Ramos (cell line): ENCODE results near the gene TKFC.

ENCODE experiments used
- in situ Hi-C: fragments of 300-500 bp; cut with MboI; formaldehyde crosslinking; loops from one replicate; pipeline ENCODE4 v1.14.3; 2022; ENCODE audit warnings: low sequenced_read_pairs; ENCODE audit not compliant: unreplicated experiment

The TKFC gene

GRCh38 chr11:61332797-61333549, at the start of gene TKFC, which contains the start of gene DDB1:
Gene TKFC, plus strand, starts transcription at chr11:61333228. Its CDS starts 1,501 bp downstream, at chr11:61334729.
Gene DDB1, minus strand, starts transcription at chr11:61333105. Its CDS starts 137 bp downstream, at chr11:61332968.
- in situ Hi-C loops: no loop called here

GRCh38 chr11:61283613-61284012, 49.4 kb upstream of the TKFC start:
- in situ Hi-C loops: no loop called here

GRCh38 chr11:61287338-61287977, 45.6 kb upstream of the TKFC start:
- in situ Hi-C loops: no loop called here

GRCh38 chr11:61290905-61291690, 41.9 kb upstream of the TKFC start:
- in situ Hi-C loops: no loop called here

GRCh38 chr11:61292356-61292755, 40.7 kb upstream of the TKFC start:
- in situ Hi-C loops: no loop called here

- in situ Hi-C loops: no loop called here
These were observed 38.9 kb upstream of the TKFC start for GRCh38 chr11:61293867-61294716.

- in situ Hi-C loops: no loop called here
These were observed 38.1 kb upstream of the TKFC start, which contains the start of gene VWCE for GRCh38 chr11:61294717-61295595. Gene VWCE, minus strand, starts transcription at chr11:61295316. Its CDS starts 279 bp downstream, at chr11:61295037.

- in situ Hi-C loops: no loop called here
These were observed 37.5 kb upstream of the TKFC start for GRCh38 chr11:61295596-61295926.

- in situ Hi-C loops: no loop called here
These were observed 35.7 kb upstream of the TKFC start for GRCh38 chr11:61297341-61297740.

- in situ Hi-C loops: no loop called here
These were observed 35.3 kb upstream of the TKFC start for GRCh38 chr11:61297746-61298145.

GRCh38 chr11:61298663-61299244, 34.3 kb upstream of the TKFC start:
- in situ Hi-C loops: no loop called here

GRCh38 chr11:61302550-61302949, 30.5 kb upstream of the TKFC start:
- in situ Hi-C loops: no loop called here

GRCh38 chr11:61303725-61304124, 29.3 kb upstream of the TKFC start:
- in situ Hi-C loops: no loop called here

GRCh38 chr11:61305417-61305816, 27.6 kb upstream of the TKFC start:
- in situ Hi-C loops: no loop called here

- in situ Hi-C loops: no loop called here
These were observed 26.8 kb upstream of the TKFC start for GRCh38 chr11:61306221-61306620.

GRCh38 chr11:61307354-61307753, 25.7 kb upstream of the TKFC start:
- in situ Hi-C loops: no loop called here

- in situ Hi-C loops: no loop called here
These were observed 23.9 kb upstream of the TKFC start for GRCh38 chr11:61309141-61309540.

GRCh38 chr11:61309739-61310138, 23.3 kb upstream of the TKFC start:
- in situ Hi-C loops: no loop called here

GRCh38 chr11:61310749-61311148, 22.3 kb upstream of the TKFC start:
- in situ Hi-C loops: no loop called here
